DMS153 treated with DMSO at 0.1 percent for 48 hours (cell line): Measurements from ENCODE around the gene FGFR2.

Source experiments
- DNase-seq: peaks from one replicate; lab custom pipeline; 2025; ENCODE audit not compliant: unreplicated experiment; lab: John Stamatoyannopoulos, UW

The FGFR2 gene

DNA sequence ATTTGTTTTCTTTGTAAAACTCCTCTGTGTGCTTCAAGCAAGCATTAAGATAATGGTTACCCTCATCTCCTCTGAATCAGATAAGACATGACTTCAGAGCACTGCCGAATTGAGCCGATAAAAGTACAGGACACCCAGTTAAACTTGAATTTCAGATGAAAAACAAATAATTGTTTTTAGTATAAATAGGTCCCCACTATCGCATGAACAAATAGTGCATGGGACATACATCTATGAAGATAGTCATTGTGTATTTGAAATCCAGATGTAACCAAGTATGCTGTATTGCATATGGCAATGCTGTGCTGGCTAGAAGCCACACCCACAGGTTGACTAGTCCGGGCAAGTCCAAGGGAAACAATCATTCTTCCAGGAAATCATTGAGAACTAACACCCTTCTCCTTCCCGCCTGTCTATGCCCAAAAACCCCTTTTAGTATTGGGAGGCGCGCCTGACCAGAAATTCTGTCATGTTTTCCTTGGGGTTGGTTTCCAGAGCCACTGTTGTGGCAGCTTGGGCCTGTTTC lies 12.6 kb upstream of the FGFR2 start:
- no peak for DNase-seq

- no peak for DNase-seq
Measured at GRCh38 chr10:121609426-121610380, 11.5 kb upstream of the FGFR2 start.

DNA sequence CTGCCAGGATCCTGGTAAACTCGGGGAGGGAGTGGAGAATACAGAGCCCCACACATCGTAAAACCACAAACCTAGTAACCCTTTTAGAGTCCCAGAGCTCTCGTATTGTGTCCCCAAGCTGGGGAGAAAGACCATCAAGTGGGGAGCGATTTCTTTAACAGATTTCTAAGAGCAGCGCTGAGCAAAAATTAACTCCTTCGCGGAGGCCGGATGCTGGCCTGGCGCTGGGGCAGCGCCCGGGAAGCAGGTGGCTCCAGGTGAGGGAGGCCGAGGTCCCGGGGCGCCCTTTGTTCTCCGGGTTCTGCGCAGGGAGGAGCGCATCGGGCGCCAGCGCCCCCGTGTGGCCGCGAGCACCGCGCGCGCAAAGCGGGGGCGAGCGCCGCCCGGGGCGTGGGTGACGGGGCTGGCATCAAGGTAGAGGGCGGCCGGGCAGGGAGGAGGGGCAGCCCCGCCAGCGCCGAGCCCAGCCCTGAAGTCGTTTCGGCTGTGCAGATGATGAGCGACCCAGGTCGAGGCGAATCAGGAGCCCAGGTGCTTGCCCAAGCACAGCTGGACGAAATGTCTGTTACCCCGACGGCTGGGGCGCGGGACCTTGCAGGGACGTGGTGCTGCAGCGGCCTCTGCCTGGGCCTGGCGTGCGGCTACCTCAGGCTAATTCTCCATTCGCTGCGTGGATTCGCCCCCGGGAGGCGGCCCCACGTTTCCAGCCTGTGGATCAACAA lies 10.4 kb upstream of the FGFR2 start:
- DNase-seq: peak; percentile 2

GRCh38 chr10:121607310-121608055 lies 9.2 kb upstream of the FGFR2 start:
- DNase-seq: no peak

DNA sequence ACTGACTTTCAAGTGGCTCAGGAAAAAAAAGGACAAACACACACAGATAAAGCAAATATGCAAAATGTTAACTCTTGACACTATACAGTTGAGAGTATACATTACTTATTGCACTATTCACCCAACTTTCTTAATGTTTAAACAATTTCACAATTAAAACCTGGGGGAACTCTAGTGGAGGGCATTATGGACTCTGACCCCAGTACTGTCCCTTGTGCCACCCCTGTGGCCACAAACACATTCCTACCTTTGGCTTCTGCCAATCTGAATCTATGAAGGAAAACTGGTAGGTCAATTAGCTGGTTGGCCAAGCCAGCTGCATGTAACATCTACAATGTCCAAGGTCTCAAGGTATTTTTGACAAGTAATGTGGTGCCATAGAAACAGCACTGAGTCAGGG lies 7.5 kb upstream of the FGFR2 start:
- no peak for DNase-seq

- DNase-seq: no peak
Measured at GRCh38 chr10:121601458-121601857, 3.2 kb upstream of the FGFR2 start.

- DNase-seq: no peak
Measured at GRCh38 chr10:121600611-121601010, 2.4 kb upstream of the FGFR2 start.

- DNase-seq: no peak
Measured at GRCh38 chr10:121599947-121600346, 1.7 kb upstream of the FGFR2 start.

DNA sequence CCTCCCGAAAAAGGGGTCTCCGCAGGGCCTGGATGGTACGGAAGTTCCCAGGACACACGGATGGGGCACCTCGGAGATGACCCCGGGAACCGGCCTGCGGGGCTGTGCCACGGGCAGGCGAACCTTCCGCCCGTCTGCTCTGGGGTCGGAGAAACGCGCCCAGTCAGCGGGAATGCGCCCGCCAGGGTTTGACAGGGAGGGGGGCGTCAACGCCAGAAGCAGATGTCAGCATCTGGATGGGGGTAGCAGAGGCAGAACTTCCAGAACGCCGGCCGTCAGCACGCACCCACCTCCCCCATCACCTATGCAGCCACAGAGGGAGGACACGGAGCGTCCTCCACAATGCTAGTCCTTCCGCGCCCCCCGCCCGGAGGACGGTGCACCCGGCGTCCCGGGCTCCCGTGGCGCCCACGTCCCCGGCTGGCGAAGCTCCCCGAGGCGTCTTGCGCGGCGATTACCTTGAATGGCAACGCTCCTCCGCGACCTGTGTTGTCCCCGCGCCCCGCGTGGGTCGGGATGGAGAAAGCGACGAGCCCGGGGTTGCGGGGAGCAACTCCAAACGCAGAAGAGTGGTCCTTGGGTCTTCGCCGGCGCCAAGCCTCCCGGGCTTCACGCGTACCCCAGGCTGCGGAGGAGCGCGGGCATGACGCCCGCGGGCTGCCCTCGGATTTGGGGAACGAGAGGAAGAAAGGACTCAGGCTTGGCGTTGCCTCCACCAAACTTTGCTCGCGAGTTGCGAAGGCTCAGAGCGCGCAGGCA lies 561 bp downstream of the FGFR2 start:
- no peak for DNase-seq

DNA sequence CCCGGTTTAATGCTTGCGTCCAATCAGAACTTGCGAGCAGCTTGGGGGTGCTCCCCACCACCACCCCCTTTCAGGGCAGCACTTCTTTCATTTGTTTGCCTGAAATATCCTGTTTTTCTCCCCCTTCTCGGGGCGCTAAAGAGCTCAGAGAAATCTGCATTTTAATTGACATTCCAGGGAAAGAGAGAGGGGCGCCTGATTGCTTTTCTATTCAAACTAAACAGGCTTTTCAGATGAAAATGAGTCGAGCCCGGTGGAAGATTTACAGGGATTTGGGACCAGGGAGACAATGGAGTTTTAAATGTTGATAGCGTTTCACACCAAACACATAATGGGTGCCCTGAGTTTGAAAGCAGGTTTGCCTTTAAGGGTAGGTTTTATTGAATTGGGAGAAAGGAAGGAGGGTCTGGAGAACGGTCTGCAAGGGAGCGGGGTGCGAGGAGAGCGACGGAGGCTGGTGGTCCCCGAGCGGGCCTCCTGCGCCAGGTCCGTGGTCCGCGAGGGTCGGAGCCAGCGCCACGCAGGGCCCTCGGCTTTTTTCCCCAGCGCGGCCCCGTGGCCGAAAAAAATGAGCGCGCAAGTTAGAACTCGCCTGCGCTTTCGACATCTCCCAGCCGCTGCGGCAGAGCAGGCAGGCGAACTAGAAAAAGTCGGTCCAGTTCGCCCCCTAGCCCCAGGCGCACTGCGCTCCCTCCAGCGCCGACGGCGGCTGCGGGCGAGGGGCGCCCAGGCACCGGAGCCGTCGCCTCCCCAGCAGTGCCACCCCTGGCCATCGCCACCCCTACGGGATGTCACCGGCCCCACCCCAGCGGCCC lies 1.3 kb downstream of the FGFR2 start:
- DNase-seq: no peak

DNA sequence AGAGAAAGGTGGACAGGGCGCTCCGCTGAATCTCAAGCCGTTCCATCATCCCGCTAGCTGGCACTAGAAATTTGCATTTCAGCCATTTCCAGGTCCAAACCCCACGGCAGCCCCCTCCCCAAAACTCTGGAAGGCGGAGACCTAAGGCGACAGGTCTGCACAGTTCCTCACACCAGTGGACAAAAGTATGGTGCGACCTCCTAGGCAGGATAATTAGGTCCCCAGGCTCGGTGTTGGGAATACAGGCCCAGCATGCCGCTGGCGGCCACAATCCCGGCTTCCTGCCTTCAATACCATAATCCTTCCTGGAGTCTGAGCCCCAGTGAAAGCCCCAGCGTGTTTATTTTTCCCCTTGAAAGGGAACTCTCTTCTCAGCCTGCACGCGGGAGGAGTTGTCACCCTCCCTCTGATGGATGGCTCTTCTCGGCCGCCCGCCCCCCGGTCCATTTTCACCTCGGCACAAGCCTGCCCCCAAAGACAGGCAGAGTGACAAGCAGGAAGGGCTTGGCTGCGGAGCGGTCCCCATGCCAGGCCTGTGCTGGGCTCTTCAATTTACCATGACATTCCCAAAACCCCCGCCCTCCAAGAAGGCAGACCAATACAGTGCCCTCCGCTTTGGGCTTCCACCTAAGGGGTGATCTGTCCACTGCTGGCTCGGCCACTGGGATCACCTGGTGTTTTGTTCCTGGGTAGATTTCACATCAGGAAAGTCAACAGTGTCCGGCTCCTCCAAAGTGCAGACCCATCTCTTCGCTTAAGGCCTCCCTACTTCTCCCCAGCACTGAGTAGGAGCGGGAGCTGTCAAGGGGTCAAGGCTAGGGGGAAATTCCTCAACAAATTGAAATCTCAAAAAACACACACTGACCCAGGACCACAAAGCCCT lies 2.2 kb downstream of the FGFR2 start:
- DNase-seq: no peak

DNA sequence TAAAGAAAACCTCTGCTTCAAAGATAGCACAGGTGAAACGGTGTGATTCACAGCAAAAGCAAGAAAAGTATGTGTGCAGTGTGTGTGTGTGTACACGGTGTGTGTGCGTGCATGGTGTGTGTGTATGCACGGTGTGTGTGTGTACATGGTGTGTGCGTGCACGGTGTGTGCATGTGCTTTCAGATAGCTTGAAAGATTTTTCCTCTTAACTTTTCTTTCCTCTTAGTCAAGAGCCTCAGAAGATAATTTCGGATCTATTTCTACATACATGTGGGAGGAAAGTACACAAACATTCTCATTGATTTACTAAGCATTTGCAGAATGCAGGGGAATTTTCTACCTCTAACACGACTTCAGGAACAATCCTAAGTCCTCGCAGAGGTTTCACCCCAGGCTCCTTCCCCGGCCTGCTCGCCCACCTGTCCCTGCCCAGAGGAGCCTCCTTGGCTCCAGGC lies 2.9 kb downstream of the FGFR2 start:
- DNase-seq: no peak

DNA sequence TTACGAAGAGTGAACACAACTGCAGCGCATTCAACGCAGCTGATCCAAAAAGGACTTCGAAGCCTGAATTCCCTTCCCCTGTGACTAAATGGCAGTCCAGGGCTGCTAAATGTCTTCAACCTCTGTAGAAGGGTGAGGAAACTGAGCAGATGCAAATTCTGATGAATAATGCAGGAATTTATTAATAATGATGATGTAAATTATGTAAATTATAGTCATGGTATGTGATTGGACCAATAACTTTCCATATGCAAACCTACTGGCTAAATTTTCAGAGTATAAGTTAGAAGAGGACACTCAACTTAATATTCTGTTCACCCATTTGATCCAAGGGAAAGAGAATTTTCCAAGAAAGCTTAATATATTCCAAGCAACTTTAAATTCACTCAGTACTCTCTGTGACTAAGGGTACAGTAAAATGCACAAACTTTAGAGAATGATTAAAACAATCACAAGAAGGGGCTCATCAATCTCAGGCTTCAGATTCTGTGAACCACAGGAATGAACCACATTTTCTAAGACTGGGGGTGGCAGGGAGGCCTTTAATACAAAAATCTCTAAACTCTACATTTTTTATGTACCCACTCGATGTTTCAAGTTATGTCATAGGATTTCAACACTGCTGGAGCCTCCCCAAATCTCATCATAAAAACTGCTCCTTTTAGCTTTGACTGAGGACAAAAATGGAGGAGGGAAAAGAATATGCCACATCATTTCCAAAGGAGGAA lies 3.5 kb downstream of the FGFR2 start:
- no peak for DNase-seq

DNA sequence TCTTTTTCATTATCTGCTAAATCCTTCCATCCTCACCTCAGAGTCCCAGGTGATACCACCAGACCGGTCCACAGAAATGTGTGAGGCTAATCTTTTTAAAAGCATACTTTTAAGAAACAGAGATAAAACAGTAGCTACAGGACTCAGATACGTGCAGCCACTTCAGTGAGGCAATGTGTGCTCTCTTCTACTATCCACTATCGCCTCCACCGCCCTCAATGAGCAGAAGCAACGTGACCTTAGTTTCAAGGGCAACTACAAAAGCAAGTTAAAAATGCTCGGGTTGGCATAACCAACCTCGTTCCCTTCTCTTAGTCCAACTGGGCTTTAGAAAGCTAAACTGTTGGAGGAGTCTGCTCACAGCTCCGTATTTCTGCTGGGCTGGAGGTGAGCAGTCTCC lies 4.2 kb downstream of the FGFR2 start:
- DNase-seq: no peak

- no peak for DNase-seq
Measured at GRCh38 chr10:121593281-121594075, 4.8 kb downstream of the FGFR2 start.

GRCh38 chr10:121592155-121592890 lies 5.9 kb downstream of the FGFR2 start:
- DNase-seq: no peak
